SK-N-SH treated with all-trans-retinoic acid at 6 μM for 48 hours (cell line): ENCODE results near the gene GOT1.

Experiments used
- ATAC-seq: fragments of 200-7000 bp; cut with Tn5 transposase; 3 replicates; pipeline ENCODE4 v1.9.1; 2020; ENCODE audit warnings: mild to moderate bottlenecking, moderate library complexity
- ARNTL ChIP-seq: fragments of 450-650 bp; formaldehyde crosslinking; IDR thresholded peaks from 2 replicates; pipeline ENCODE4 v1.5.0; 2020; ENCODE audit warnings: low read depth, mild to moderate bottlenecking, moderate library complexity, borderline replicate concordance
- BACH2 ChIP-seq: fragments of 250-450 bp; sonication (Bioruptor Pico); IDR thresholded peaks from 2 replicates; pipeline ENCODE4 v1.9.0; 2021; ENCODE audit warnings: mild to moderate bottlenecking, borderline replicate concordance
- CREB5 ChIP-seq: fragments of 250-450 bp; sonication (Bioruptor Pico); IDR thresholded peaks from 2 replicates; pipeline ENCODE4 v1.5.1; 2020; ENCODE audit warnings: low read depth, mild to moderate bottlenecking, moderate library complexity
- CSDC2 ChIP-seq: fragments of 250-450 bp; sonication (Bioruptor Pico); IDR thresholded peaks from 2 replicates; pipeline ENCODE4 v1.5.0; 2020; ENCODE audit warnings: mild to moderate bottlenecking, moderate library complexity
- CSRNP3 ChIP-seq: fragments of 250-450 bp; sonication (Bioruptor Pico); IDR thresholded peaks from 2 replicates; pipeline ENCODE4 v1.5.1; 2021; ENCODE audit warnings: mild to moderate bottlenecking, moderate library complexity
- ESRRG ChIP-seq: fragments of 250-450 bp; sonication (Bioruptor Pico); IDR thresholded peaks from 2 replicates; pipeline ENCODE4 v1.6.1; 2021; ENCODE audit warnings: mild to moderate bottlenecking
- GLIS3 ChIP-seq: fragments of 250-450 bp; sonication (Bioruptor Pico); IDR thresholded peaks from 2 replicates; pipeline ENCODE4 v1.5.0; 2020; ENCODE audit warnings: mild to moderate bottlenecking, moderate library complexity
- ISL1 ChIP-seq: fragments of 250-450 bp; sonication (Bioruptor Pico); IDR thresholded peaks from 2 replicates; pipeline ENCODE4 v2.1.2; 2022; ENCODE audit warnings: mild to moderate bottlenecking, moderate library complexity
- OSR1 ChIP-seq: fragments of 250-450 bp; sonication (Bioruptor Pico); IDR thresholded peaks from 2 replicates; pipeline ENCODE4 v1.8.0; 2022; ENCODE audit warnings: moderate library complexity, mild to moderate bottlenecking, inconsistent platforms
- PATZ1 ChIP-seq: fragments of 250-450 bp; sonication (Bioruptor Pico); IDR thresholded peaks from 2 replicates; pipeline ENCODE4 v1.8.0; 2020; ENCODE audit warnings: mild to moderate bottlenecking, moderate library complexity, borderline replicate concordance
- POU6F1 ChIP-seq: fragments of 250-450 bp; sonication (Bioruptor Pico); IDR thresholded peaks from 2 replicates; pipeline ENCODE4 v1.8.0; 2021; ENCODE audit warnings: low read depth, mild to moderate bottlenecking, moderate library complexity, borderline replicate concordance
- PPARA ChIP-seq: fragments of 250-450 bp; sonication (Bioruptor Pico); IDR thresholded peaks from 2 replicates; pipeline ENCODE4 v1.5.0; 2020; ENCODE audit warnings: mild to moderate bottlenecking, borderline replicate concordance
- RARB ChIP-seq: fragments of 250-450 bp; sonication (Bioruptor Pico); IDR thresholded peaks from 2 replicates; pipeline ENCODE4 v1.8.0; 2021; ENCODE audit warnings: mild to moderate bottlenecking, moderate library complexity
- SNAI2 ChIP-seq: fragments of 250-450 bp; sonication (Bioruptor Pico); IDR thresholded peaks from 2 replicates; pipeline ENCODE4 v1.5.0; 2020; ENCODE audit warnings: mild to moderate bottlenecking, moderate library complexity
- TCF4 ChIP-seq: fragments of 250-450 bp; sonication (Bioruptor Pico); IDR thresholded peaks from 2 replicates; pipeline ENCODE4 v1.8.0; 2021; ENCODE audit warnings: mild to moderate bottlenecking, moderate library complexity, borderline replicate concordance
- TOX ChIP-seq: fragments of 250-450 bp; sonication (Bioruptor Pico); IDR thresholded peaks from 2 replicates; pipeline ENCODE4 v1.8.0; 2021; ENCODE audit warnings: mild to moderate bottlenecking, moderate library complexity, borderline replicate concordance
- TSHZ2 ChIP-seq: fragments of 250-450 bp; sonication (Bioruptor Pico); IDR thresholded peaks from 2 replicates; pipeline ENCODE4 v1.5.0; 2020; ENCODE audit warnings: mild to moderate bottlenecking, moderate library complexity
- ZC3H10 ChIP-seq: fragments of 250-450 bp; sonication (Bioruptor Pico); IDR thresholded peaks from 2 replicates; pipeline ENCODE4 v1.5.1; 2021; ENCODE audit warnings: mild to moderate bottlenecking, moderate library complexity
- ZFP3 ChIP-seq: fragments of 250-450 bp; sonication (Bioruptor Pico); IDR thresholded peaks from 2 replicates; pipeline ENCODE4 v1.5.0; 2020; ENCODE audit warnings: mild to moderate bottlenecking, moderate library complexity
- ZFP30 ChIP-seq: fragments of 450-650 bp; formaldehyde crosslinking; IDR thresholded peaks from 2 replicates; pipeline ENCODE4 v1.5.0; 2022; ENCODE audit warnings: mild to moderate bottlenecking, moderate library complexity
- ZNF565 ChIP-seq: fragments of 450-650 bp; formaldehyde crosslinking; conservative IDR thresholded peaks from 2 replicates; pipeline ENCODE4 v1.5.0; 2020; ENCODE audit warnings: low read depth, mild to moderate bottlenecking, moderate library complexity
- ZNF8 ChIP-seq: fragments of 450-650 bp; formaldehyde crosslinking; IDR thresholded peaks from 2 replicates; pipeline ENCODE4 v1.5.0; 2020; ENCODE audit warnings: mild to moderate bottlenecking, moderate library complexity

GOT1 gene

GRCh38 chr10:99444383-99445045, 14.1 kb upstream of the GOT1 start:
- ATAC-seq = no peak
- no peak for TF ChIP-seq CREB5
- no peak for TF ChIP-seq RARB (CRISPR knock-in tag)
- TF ChIP-seq GLIS3 (CRISPR knock-in tag) = no peak
- no peak for TF ChIP-seq ZNF565 (CRISPR knock-in tag)
- TF ChIP-seq PPARA = no peak
- no peak for TF ChIP-seq CSDC2
- no peak for TF ChIP-seq ESRRG (CRISPR knock-in tag)
- TF ChIP-seq ZFP30 (CRISPR knock-in tag) = no peak
- no peak for TF ChIP-seq ZNF8
- no peak for TF ChIP-seq ARNTL (CRISPR knock-in tag)
- no peak for TF ChIP-seq ISL1 (CRISPR knock-in tag)
- TF ChIP-seq ZFP3 (CRISPR knock-in tag) = no peak
- TF ChIP-seq TOX (CRISPR knock-in tag) = no peak
- no peak for TF ChIP-seq TCF4 (CRISPR knock-in tag)
- no peak for TF ChIP-seq POU6F1 (CRISPR knock-in tag)
- no peak for TF ChIP-seq SNAI2 (CRISPR knock-in tag)
- no peak for TF ChIP-seq CSRNP3
- TF ChIP-seq ZC3H10 = no peak

- ATAC-seq = no peak
Measured at GRCh38 chr10:99443500-99443899, 13.1 kb upstream of the GOT1 start.

More at GRCh38 chr10:99443500-99443899, 13.1 kb upstream of the GOT1 start:
- no peak for TF ChIP-seq ARNTL (CRISPR knock-in tag)
- TF ChIP-seq TCF4 (CRISPR knock-in tag) = no peak
- no peak for TF ChIP-seq CSRNP3
- no peak for TF ChIP-seq ESRRG (CRISPR knock-in tag)
- TF ChIP-seq BACH2 (CRISPR knock-in tag) = no peak
- TF ChIP-seq ISL1 (CRISPR knock-in tag) = no peak
- TF ChIP-seq ZFP3 (CRISPR knock-in tag) = no peak
- no peak for TF ChIP-seq ZNF565 (CRISPR knock-in tag)
- TF ChIP-seq CREB5 = no peak
- TF ChIP-seq PATZ1 = no peak
- TF ChIP-seq TOX (CRISPR knock-in tag) = no peak
- no peak for TF ChIP-seq TSHZ2 (CRISPR knock-in tag)
- no peak for TF ChIP-seq OSR1 (CRISPR knock-in tag)
